NT2/D1 (cell line): ENCODE results near the gene KIFBP.

Source experiments
- SUZ12 ChIP-seq: IDR thresholded peaks from 2 replicates; pipeline ENCODE4 v1.6.1; 2011; ENCODE audit not compliant: insufficient read length, insufficient read depth; ENCODE audit errors: extremely low read depth
- YY1 ChIP-seq: IDR thresholded peaks from 2 replicates; pipeline ENCODE4 v1.6.1; 2011; ENCODE audit not compliant: insufficient read length, insufficient read depth
- ZNF274 ChIP-seq: IDR thresholded peaks from 2 replicates; pipeline ENCODE4 v1.6.1; 2011; ENCODE audit warnings: mild to moderate bottlenecking, low read depth, low read length

DNA sequence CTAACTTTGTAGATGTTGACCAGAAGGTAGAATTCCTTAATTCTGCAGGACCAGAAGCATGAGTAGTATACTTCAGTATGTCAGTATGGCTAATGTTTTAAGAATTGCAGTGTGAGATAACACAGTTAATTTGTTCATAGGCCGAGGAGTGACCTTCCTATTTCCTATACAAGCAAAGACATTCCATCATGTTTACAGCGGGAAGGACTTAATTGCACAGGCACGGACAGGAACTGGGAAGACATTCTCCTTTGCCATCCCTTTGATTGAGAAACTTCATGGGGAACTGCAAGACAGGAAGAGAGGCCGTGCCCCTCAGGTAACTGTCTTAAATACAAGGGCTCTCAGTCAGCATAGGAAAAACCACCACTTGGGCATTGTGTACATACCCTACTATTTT is 25.5 kb upstream of the KIFBP start:
- TF ChIP-seq SUZ12 (no peak), ZNF274 (no peak), YY1 (no peak)
